ENCODE measurements around the gene ZNF407. TPM values are rescaled to one million over a fixed set of nuclear protein-coding genes. Genes with fewer than 3 reads are reported as not detected.

Gene ZNF407
- total RNA-seq, 1 donor, result 16.6 TPM

DNA sequence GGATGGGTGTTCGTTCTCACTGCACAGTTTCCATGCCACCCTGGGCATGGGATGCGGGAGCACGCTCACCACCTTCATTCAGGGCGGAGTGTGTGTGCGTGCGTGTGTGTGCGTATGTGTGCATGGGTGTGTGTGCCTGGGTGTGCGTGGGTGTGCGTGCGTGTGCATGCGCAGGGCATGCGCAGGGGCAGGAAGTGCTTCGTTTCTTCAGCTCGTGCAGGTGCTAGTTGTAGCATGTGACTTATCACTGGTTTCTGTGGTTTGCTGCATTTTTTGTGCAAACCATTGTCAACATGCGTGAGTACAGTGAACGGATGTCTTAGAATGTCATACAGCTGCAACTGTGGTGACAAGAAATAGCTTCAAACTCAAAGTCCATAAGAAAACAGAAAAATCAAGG, 431.8 kb downstream of the ZNF407 start:
- DNase-seq (ENCODE audit: insufficient read length, low spot score, missing footprints), result no peak
- H3K27ac ChIP-seq (ENCODE audit: low read depth, low read length), result no peak overlapping the region
- H3K4me3 ChIP-seq (ENCODE audit: insufficient read depth, low read length), result no peak overlapping the region
- H3K79me2 ChIP-seq (ENCODE audit: insufficient read depth, low read length), result no peaks in the 10 kb centered on the region
- no peak overlapping the region for H3K4me2 ChIP-seq (ENCODE audit: insufficient read depth, low read length)
- no peaks in the 10 kb centered on the region for H3K36me3 ChIP-seq (ENCODE audit: insufficient read depth, low read length)
- H3K9me3 ChIP-seq (ENCODE audit: low read depth, low read length), result no peaks in the 10 kb centered on the region
- no peaks in the 10 kb centered on the region for H4K20me1 ChIP-seq (ENCODE audit: insufficient read depth, low read length)
- H2AFZ ChIP-seq (ENCODE audit: low read length), result no peak overlapping the region
- H3K27me3 ChIP-seq (ENCODE audit: insufficient read depth, low read length), result no peaks in the 10 kb centered on the region
- TF ChIP-seq, protein P1, sequence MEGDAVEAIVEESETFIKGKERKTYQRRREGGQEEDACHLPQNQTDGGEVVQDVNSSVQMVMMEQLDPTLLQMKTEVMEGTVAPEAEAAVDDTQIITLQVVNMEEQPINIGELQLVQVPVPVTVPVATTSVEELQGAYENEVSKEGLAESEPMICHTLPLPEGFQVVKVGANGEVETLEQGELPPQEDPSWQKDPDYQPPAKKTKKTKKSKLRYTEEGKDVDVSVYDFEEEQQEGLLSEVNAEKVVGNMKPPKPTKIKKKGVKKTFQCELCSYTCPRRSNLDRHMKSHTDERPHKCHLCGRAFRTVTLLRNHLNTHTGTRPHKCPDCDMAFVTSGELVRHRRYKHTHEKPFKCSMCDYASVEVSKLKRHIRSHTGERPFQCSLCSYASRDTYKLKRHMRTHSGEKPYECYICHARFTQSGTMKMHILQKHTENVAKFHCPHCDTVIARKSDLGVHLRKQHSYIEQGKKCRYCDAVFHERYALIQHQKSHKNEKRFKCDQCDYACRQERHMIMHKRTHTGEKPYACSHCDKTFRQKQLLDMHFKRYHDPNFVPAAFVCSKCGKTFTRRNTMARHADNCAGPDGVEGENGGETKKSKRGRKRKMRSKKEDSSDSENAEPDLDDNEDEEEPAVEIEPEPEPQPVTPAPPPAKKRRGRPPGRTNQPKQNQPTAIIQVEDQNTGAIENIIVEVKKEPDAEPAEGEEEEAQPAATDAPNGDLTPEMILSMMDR (IDR thresholded peaks at IDR 0.05; ENCODE audit: extremely low read depth, low read depth, low read length), result no peak
- no peaks in the 10 kb centered on the region for H3K4me1 ChIP-seq (ENCODE audit: insufficient read depth, low read length)

DNA sequence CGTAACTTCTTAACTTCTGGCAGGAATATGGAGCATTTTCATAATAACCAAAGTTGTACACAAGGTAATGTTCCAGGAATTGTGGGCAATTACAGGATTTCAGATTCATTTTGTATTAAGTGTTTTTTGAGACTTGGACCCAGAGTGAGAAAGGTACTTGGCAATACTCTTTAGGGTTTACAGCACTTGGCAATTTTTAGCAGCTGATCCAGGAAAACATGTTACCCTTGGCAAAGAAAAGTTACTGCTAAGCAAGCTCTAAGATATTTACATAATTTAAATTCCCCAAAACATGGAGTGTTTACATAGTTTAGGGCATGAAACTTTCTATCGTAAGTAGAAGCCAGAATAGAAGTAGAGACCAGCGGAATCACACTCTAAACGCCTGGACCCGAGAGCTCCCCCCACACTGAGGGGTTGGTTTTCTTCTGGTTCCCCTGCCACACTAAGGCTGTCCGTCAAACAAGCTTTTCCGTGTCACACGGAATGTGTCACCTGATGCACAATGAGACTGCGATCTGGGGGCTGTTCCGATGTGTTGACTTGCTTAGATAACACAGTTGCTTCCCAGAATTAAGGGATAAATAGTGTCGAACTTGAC, 434.1 kb downstream of the ZNF407 start:
- Histone ChIP-seq H2AFZ (ENCODE audit: low read length) (no peak overlapping the region), H3K79me2 (ENCODE audit: insufficient read depth, low read length) (no peaks in the 10 kb centered on the region), H3K27ac (ENCODE audit: low read depth, low read length) (no peak overlapping the region), H3K4me3 (ENCODE audit: insufficient read depth, low read length) (no peak overlapping the region), H3K4me2 (ENCODE audit: insufficient read depth, low read length) (no peak overlapping the region), H4K20me1 (ENCODE audit: insufficient read depth, low read length) (no peaks in the 10 kb centered on the region), H3K9me3 (ENCODE audit: low read depth, low read length) (no peaks in the 10 kb centered on the region), H3K36me3 (ENCODE audit: insufficient read depth, low read length) (no peaks in the 10 kb centered on the region), H3K27me3 (ENCODE audit: insufficient read depth, low read length) (no peaks in the 10 kb centered on the region), H3K4me1 (ENCODE audit: insufficient read depth, low read length) (no peaks in the 10 kb centered on the region)
- TF ChIP-seq, protein P1 (IDR thresholded peaks at IDR 0.05; ENCODE audit: extremely low read depth, low read depth, low read length), result no peak
- DNase-seq (ENCODE audit: insufficient read length, low spot score, missing footprints), result no peak

DNA sequence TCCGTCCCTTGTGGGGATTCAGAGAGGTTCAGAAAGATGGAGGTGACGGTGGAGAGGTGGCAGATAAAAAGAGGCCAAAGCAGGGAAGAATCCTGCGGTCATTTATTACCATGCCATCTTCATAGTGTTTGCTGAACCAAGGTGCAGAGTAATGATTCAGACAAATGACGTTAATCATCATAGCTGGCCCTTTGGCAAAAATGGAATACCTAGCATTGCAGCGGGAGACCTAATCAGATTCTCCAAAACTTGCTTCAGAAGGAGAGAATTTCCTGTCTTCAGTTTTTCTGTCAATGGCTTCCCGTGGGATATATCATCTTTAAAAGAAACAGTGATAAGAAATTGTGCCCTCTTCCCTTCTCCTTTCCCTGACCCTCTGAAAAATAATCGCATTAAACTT, 435.8 kb downstream of the ZNF407 start:
- H3K27ac ChIP-seq (ENCODE audit: low read depth, low read length), result no peak overlapping the region
- H4K20me1 ChIP-seq (ENCODE audit: insufficient read depth, low read length), result no peaks in the 10 kb centered on the region
- no peak overlapping the region for H2AFZ ChIP-seq (ENCODE audit: low read length)
- no peak overlapping the region for H3K4me2 ChIP-seq (ENCODE audit: insufficient read depth, low read length)
- TF ChIP-seq, protein P1 (IDR thresholded peaks at IDR 0.05; ENCODE audit: extremely low read depth, low read depth, low read length), result no peak
- no peaks in the 10 kb centered on the region for H3K27me3 ChIP-seq (ENCODE audit: insufficient read depth, low read length)
- no peaks in the 10 kb centered on the region for H3K4me1 ChIP-seq (ENCODE audit: insufficient read depth, low read length)
- H3K36me3 ChIP-seq (ENCODE audit: insufficient read depth, low read length), result no peaks in the 10 kb centered on the region
- H3K79me2 ChIP-seq (ENCODE audit: insufficient read depth, low read length), result no peaks in the 10 kb centered on the region
- H3K9me3 ChIP-seq (ENCODE audit: low read depth, low read length), result no peaks in the 10 kb centered on the region
- DNase-seq (ENCODE audit: insufficient read length, low spot score, missing footprints), result no peak
- H3K4me3 ChIP-seq (ENCODE audit: insufficient read depth, low read length), result no peak overlapping the region

DNA sequence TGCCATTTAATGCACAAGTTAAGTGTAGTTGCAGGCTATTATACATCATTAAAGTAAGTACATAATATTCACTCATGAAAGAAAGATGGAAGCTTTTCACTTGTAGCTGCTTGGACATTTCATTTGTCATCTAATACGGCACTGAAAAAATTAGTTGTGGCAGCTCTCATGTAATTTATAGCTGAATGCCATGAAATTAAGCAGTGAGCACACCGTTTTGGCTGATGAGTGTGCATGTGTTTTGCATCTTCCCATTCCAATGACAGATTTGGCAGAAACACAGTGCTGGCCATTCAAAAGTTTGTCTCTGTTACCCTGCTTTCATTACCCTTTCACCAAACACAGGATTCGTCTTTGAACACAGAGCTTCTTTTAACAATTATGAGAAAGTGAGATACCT, 437.3 kb downstream of the ZNF407 start:
- Histone ChIP-seq H3K4me3 (ENCODE audit: insufficient read depth, low read length) (no peak overlapping the region), H3K79me2 (ENCODE audit: insufficient read depth, low read length) (no peaks in the 10 kb centered on the region), H3K9me3 (ENCODE audit: low read depth, low read length) (no peaks in the 10 kb centered on the region), H3K36me3 (ENCODE audit: insufficient read depth, low read length) (no peaks in the 10 kb centered on the region), H2AFZ (ENCODE audit: low read length) (no peak overlapping the region), H3K4me2 (ENCODE audit: insufficient read depth, low read length) (no peak overlapping the region), H3K4me1 (ENCODE audit: insufficient read depth, low read length) (no peaks in the 10 kb centered on the region), H3K27me3 (ENCODE audit: insufficient read depth, low read length) (no peaks in the 10 kb centered on the region), H3K27ac (ENCODE audit: low read depth, low read length) (no peak overlapping the region), H4K20me1 (ENCODE audit: insufficient read depth, low read length) (no peaks in the 10 kb centered on the region)
- no peak for DNase-seq (ENCODE audit: insufficient read length, low spot score, missing footprints)
- TF ChIP-seq, protein P1 (IDR thresholded peaks at IDR 0.05; ENCODE audit: extremely low read depth, low read depth, low read length), result no peak

Measured in osteoblast (primary cell).